Stimulated activated naive CD4-positive, alpha-beta T cell treated with Interleukin-2 at 50 U/mL for 16 hours (primary cell): ENCODE results near the gene KATNB1.

ENCODE experiments used
- DNase-seq: peaks from one replicate; lab custom pipeline; 2025; lab: John Stamatoyannopoulos, UW

The KATNB1 gene

GRCh38 chr16:57756424-57757325 is 21.1 kb downstream of the KATNB1 start:
- no peak for DNase-seq

- peak; percentile 79 for DNase-seq
Measured at GRCh38 chr16:57757326-57757786, 21.8 kb downstream of the KATNB1 start.

- no peak for DNase-seq
Measured at GRCh38 chr16:57757883-57758282, 22.3 kb downstream of the KATNB1 start.

- no peak for DNase-seq
Measured at GRCh38 chr16:57758331-57759117, 23.0 kb downstream of the KATNB1 start.

GRCh38 chr16:57759131-57759530 is 23.6 kb downstream of the KATNB1 start:
- no peak for DNase-seq

- no peak for DNase-seq
Measured at GRCh38 chr16:57759541-57760356, 24.2 kb downstream of the KATNB1 start.

GRCh38 chr16:57760357-57761160 is 25.0 kb downstream of the KATNB1 start:
- DNase-seq = no peak

- no peak for DNase-seq
Measured at GRCh38 chr16:57761301-57761700, 25.7 kb downstream of the KATNB1 start.

GRCh38 chr16:57761957-57762356 is 26.4 kb downstream of the KATNB1 start:
- no peak for DNase-seq

GRCh38 chr16:57762365-57763040 is 26.9 kb downstream of the KATNB1 start:
- DNase-seq = no peak

GRCh38 chr16:57763285-57764005 is 27.9 kb downstream of the KATNB1 start:
- no peak for DNase-seq

GRCh38 chr16:57764006-57764340 is 28.4 kb downstream of the KATNB1 start:
- no peak for DNase-seq

GRCh38 chr16:57764341-57765159 is 29.0 kb downstream of the KATNB1 start:
- DNase-seq = no peak

GRCh38 chr16:57765160-57765728 is 29.7 kb downstream of the KATNB1 start:
- DNase-seq = no peak

GRCh38 chr16:57766714-57767348 is 31.3 kb downstream of the KATNB1 start:
- no peak for DNase-seq

- DNase-seq = no peak
Measured at GRCh38 chr16:57769541-57770145, 34.1 kb downstream of the KATNB1 start.

- DNase-seq = no peak
Measured at GRCh38 chr16:57770361-57770760, 34.8 kb downstream of the KATNB1 start.
